ENCODE data around the gene CHERP.
"Not testable (repeated sequence)": the region's sequence is repeated elsewhere in the genome, so short reads cannot be mapped to it uniquely, and the experiment has no call there.

Gene CHERP

DNA sequence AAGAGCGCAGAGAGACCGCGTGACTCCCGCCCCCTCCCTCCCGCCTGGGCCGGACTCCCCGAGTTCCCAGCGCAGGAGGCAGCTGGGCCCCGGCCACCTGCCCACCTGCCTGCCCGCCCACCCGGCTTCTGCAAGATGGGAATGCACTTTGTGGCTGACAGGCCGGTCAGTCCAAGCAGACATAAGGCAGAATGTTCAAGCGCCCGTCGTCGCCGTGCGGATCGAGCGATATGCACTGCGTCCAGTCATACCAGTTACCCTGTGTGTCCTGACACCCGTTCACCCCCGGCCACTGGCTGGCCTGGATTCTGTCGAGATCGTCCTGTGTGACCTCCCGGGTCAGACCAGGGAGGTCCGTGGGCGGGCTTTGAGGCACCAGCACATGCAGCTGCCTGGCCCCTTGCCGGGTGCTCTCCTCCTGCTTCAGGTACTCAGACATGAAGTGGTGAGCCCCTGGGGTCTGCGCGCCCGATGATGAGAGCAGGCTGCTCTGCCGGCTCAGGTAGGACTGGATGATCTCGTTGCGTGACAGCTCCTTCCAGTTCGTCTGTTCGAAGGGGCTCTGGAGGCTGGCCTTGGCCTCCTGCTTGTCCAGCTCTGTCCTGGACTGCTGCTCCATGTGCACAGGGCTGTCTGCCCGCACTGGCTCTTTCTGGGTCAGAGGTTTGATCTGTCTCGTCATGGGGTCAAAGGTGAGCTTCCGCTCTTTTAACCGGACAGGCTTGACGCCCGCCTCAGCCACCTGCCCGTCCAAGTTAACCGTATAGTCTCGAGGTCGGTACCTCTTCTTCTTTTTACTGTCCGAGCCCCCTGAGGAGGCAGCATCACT is 33.8 kb upstream of the CHERP start:
- DNase-seq = no peak

DNA sequence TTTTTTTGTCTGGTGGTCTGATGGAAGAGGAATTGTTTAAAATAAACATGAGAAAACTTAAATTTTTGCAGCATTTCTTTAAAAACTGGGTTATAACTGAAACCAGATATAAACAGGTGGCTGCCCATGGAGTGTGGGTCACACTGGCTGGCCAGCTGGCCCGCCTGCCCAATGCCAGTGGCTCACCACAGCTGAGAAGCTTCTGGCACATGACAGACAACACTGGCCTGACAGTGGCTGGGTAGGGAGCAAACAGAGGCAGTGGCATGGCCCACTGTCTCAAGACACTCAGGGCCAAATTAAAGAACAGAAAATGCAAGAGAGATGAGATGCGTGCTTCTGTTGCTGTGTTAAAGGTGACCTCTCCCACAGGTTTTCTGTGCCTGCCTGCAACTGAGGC is 33.0 kb upstream of the CHERP start:
- no peak for DNase-seq

DNA sequence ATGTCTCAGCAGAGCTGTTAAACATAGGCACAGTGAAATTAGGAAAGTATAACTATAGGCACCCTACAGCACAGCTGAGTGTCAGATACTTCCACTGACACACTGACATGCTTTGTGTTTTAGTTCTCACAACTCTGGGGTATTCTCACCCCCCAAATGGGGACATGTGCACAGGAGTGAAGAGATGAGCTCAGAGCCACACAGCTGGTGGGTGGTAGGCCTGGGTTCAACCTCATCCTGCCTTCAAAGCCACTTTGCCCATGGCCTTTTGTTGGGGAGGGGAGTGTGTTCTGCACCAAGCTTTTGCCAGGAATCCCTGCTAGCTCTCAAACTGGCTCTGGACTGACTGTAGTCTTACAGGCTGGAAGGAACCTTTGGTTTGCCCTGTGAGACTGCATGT is 31.7 kb upstream of the CHERP start:
- no peak for DNase-seq

- DNase-seq = no peak
Observed at GRCh38 chr19:16573296-16573695, 31.1 kb upstream of the CHERP start.

- peak; percentile 81 to 86 for DNase-seq
Observed at GRCh38 chr19:16572332-16573211, 30.3 kb upstream of the CHERP start, which contains the start of gene SLC35E1. TSS of gene SLC35E1 (minus strand) at chr19:16572415. CDS start at chr19:16572364, 51 bp downstream.

DNA sequence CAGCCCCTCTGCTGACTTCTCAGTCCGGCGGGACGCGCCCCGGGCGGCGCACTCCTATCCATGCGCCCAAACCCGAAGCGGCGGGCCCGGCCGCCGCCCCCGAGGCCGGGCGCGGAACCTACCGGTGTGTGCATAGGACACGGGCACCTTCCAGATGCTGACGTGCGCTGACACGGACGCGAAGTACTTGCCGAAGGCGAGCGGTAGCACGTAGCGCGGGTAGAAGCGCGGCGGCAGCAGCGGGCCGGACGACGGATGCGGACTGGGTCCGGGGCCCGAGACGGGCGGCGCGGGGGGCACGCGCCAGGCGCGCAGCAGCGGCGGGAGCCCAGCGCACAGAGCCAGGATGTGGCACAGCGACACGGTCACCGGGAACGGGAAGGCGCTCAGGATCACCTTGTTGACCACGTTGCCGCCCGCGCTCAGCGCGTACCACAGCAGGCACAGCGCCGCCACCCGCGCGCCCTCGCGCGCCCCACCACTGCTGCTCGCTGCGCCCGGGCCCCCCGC is 29.6 kb upstream of the CHERP start:
- peak in 1 of 2 donors; percentile 65 for DNase-seq

GRCh38 chr19:16571283-16571682 is 29.0 kb upstream of the CHERP start:
- DNase-seq = peak; percentile 19 to 28

GRCh38 chr19:16569609-16570320 is 27.5 kb upstream of the CHERP start:
- no peak for DNase-seq

- DNase-seq = no peak
Observed at GRCh38 chr19:16566702-16567101, 24.5 kb upstream of the CHERP start.

DNA sequence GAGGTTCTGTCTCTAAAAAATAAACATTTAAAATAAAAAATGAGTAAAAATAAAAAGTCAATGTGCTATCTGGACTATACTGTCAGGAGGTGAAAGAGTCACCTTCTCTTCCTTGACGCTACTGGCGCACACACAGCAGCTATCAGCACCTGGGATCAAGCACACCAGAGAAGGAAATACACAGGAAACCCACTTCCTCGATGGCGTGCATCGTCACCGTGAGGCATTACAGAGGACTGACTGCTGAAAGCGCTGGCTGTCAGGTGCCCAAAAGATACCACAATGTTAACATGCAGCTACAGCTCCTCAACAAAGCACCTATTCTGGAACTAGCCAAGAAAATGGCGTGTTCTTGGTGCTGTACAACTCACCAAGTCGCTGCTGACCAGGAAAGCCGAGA is 23.9 kb upstream of the CHERP start:
- DNase-seq = peak in 1 of 2 donors; percentile 64

- DNase-seq = no peak
Observed at GRCh38 chr19:16564842-16565241, 22.6 kb upstream of the CHERP start.

GRCh38 chr19:16562608-16563025 is 20.4 kb upstream of the CHERP start:
- DNase-seq = no peak

DNA sequence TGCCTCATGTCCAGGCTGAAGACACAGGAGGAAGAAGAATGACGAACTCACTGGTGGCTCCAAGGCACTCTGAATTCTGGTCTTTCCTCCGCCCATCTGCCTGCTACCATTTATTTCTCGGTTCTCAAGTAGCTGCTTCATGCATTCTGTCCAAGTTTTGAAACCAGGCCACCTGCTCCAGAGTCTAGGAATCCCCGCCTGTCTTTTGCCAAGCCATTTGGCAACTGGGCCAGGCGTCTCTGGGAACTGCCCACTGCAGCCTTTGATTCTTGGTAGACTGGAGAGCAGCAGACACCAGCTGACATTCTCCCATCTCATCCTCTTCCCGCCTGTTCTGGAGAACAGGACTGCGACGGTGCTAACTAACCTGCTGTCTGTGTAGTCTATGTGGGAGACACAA is 19.1 kb upstream of the CHERP start:
- no peak for DNase-seq

DNA sequence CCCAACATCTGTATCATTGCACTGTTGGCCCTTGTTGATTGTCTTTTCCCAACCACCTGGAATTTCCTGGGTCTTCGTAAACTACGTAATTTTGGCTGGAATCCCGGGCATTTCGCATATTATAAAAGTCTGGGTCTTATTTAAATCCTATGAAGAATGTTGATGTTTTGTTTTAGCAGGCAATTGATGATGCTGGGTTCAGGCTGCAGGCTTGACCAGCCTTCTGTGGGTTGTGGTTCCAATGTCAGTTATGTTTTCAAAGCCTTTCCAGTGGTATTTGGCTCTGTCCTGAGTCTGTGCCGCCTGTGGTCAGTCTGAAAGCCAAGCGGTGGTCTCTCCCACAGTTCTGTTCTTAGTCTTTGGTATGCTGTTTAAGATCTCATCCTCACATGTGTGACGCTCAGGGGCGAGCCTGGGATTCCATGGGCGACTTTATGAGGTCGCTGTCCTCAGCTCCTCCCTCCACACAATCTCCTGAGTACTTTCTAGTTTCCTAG is 17.6 kb upstream of the CHERP start:
- no peak for DNase-seq

GRCh38 chr19:16554776-16555175 is 12.5 kb upstream of the CHERP start:
- DNase-seq = no peak

DNA sequence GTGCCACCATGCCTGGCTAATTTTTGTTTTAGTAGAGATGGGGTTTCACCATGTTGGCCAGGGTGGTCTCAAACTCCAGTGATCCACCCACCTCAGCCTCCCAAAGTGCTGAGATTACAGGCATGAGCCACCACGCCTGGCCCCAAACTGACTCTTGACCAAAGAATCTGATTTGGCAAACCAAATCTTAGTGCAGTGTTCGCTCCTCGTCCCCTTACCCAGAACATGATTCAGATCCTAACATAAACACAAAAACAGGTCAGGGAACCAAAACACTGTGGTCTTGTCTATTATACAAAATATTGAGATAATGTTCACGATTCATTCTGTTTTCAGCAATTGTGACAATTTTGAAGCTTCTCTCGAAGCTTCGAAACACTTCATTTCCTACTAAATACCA is 9.7 kb upstream of the CHERP start:
- DNase-seq = not testable (repeated sequence)

- no peak for DNase-seq
Observed at GRCh38 chr19:16548956-16549355, 6.7 kb upstream of the CHERP start.

GRCh38 chr19:16544473-16545231 is 2.4 kb upstream of the CHERP start:
- DNase-seq = no peak

GRCh38 chr19:16543734-16544133 is 1.5 kb upstream of the CHERP start:
- DNase-seq = not testable (repeated sequence)

DNA sequence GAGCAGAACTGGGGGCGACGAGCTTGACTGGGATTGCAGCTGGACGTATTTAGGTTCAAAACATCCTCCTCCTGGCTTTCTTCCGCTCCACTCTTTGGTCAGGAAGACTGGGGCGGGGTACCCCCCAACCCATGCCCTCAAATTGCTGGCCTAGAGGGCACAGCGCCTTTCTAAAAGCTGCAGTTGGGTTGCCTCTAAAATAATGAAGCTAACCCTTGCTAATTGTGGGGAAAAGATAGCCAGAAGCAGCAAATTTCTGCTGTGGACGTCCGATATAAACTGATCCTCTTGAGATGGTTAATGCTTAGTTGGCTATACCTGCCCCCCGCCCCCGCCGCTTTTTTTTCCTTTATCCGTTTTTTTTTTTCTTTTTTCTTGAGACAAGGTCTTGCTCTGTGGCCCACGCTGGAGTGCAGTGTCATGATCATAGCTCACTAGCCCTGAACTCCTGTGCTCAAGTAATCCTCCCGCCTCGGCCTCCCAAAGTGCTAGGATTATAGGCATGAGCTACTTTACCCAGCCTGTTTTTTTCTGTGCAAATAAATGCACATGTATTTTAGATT is 754 bp upstream of the CHERP start:
- DNase-seq = no peak

DNA sequence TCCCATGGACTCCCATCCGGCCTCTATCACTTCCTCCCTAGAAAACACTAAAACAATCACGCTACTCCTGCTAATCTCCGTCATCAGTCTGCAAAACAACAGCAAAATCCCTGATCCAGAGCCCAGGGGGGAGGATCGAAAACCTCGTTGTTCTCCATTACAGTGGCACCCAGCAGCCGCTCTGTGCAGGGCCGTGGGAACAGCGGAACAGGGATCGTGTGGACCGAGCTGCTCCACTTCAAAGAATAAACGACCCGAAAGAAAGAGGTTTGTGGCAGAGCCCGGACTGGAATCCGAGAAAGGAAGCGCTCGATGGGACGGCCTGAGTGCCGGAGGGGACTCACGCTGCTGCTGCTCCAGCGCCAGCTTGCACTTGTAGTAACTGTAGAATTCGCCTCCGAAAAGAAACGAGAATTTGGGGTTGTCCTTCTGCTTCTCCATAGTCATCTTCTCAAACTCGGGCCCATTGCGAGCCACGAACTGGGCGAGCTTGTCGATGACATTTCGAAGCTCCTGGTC is 652 bp downstream of the CHERP start:
- no peak for DNase-seq
